NB4 (cell line): ENCODE measurements around the gene CARS1.

Source experiments
- CTCF ChIP-seq: IDR thresholded peaks from one replicate; pipeline ENCODE4 v1.5.1; 2012; ENCODE audit warnings: low read depth, low read length
- MAX ChIP-seq: IDR thresholded peaks from 2 replicates; pipeline ENCODE4 v1.6.1; 2011; ENCODE audit warnings: low read depth, low read length
- MYC ChIP-seq: IDR thresholded peaks from 2 replicates; pipeline ENCODE4 v1.6.1; 2011; ENCODE audit warnings: low read depth, low read length
- POLR2A ChIP-seq: IDR thresholded peaks from 2 replicates; pipeline ENCODE4 v1.6.1; 2011; ENCODE audit warnings: mild to moderate bottlenecking; ENCODE audit not compliant: insufficient read length; ENCODE audit errors: extremely low read depth

GRCh38 chr11:3001496-3001895 lies 55.7 kb downstream of the CARS1 start:
- TF ChIP-seq CTCF (no peak), MAX (no peak), POLR2A (no peak), MYC (no peak)
